ENCODE measurements around the gene PBX3. TPM values are rescaled to one million over a fixed set of nuclear protein-coding genes. Genes with fewer than 3 reads are reported as not detected.
A peak's percentile ranks its signal among the peaks of the same experiment; 100 is the strongest.

Gene PBX3
- total and polyA plus RNA-seq, 2 of the 13 experiments (the other 11 are each of a cell fraction or from before 2014, with no cell fraction given), result 6.0 to 11.2 TPM

- DNase-seq (ENCODE audit: low spot score) (no peak), FAIRE-seq (no peak), ATAC-seq (no peak)
- H3K4me1 ChIP-seq (ENCODE audit: insufficient read depth, low read length), result peaks cover 10% of the 10 kb centered on the region
- in situ Hi-C loops (cut with HindIII; ENCODE audit: extremely low pct_ligation_motif_present, low pct_unique_long_range_greater_than_20kb) (no loop called here), intact Hi-C loops (cut with micrococcal nuclease; ENCODE audit: unreplicated experiment) (loop anchor here (1.0 kb wide), 1 partner anchor 41 kb away; no protein-coding TSS in a partner anchor)
- no peak overlapping the region for H3K9ac ChIP-seq (ENCODE audit: insufficient read depth, low read depth, low read length)
- no peaks in the 10 kb centered on the region for H3K36me3 ChIP-seq (replicated peaks in 1 of 2; ENCODE audit: control insufficient read depth in 1 of 2, insufficient read depth in 2 of 2, low read length in 2 of 2)
- TF ChIP-seq BRD4 (CRISPR knock-in tag; IDR thresholded peaks at IDR 0.05) (no peak), HNRNPL (IDR thresholded peaks at IDR 0.05; ENCODE audit: low read depth, low read length) (no peak), TMF1 (CRISPR knock-in tag; IDR thresholded peaks at IDR 0.05; ENCODE audit: low read depth) (no peak), HNRNPH1 (optimal IDR thresholded peaks at IDR 0.05; ENCODE audit: low read depth, low read length) (no peak)
- BruUV-seq (replicated peaks), result no TSS peak
- no peak overlapping the region for H3K27ac ChIP-seq (ENCODE audit: extremely low read length, insufficient read depth, low read length)
- no peaks in the 10 kb centered on the region for H4K20me1 ChIP-seq (ENCODE audit: insufficient read depth, low read length)
- H3K4me3 ChIP-seq (replicated peaks in 1 of 3; ENCODE audit: insufficient read depth in 1 of 3, low read depth in 2 of 3, low read length in 3 of 3), result no peak overlapping the region
- H2AFZ ChIP-seq (ENCODE audit: low read length), result no peak overlapping the region
- ChIA-PET CTCF (ENCODE audit: low intra/inter-chr PET ratio, low total read pairs) (no interaction called here), POLR2A (no interaction called here)
- peaks cover 0 to 27% of the 10 kb centered on the region in 2 experiments; a peak in 3 of 5 replicates for H3K27me3 ChIP-seq (ENCODE audit: control insufficient read depth in 1 of 2, insufficient read depth in 2 of 2, low read length in 2 of 2)
- H3K9me3 ChIP-seq (ENCODE audit: low read length), result no peaks in the 10 kb centered on the region
- H3K4me2 ChIP-seq (ENCODE audit: low read depth, low read length), result no peak overlapping the region
- H3K79me2 ChIP-seq (ENCODE audit: insufficient read depth, low read length), result no peaks in the 10 kb centered on the region
- WGBS (ENCODE audit: low lambda C conversion rate), result 45% methylated on average over 7 of the region's 11 CpGs
These were observed 244.8 kb downstream of the PBX3 start for GRCh38 chr9:125991886-125992529.

- DNase-seq (ENCODE audit: low spot score) (no peak), FAIRE-seq (no peak), ATAC-seq (peak; percentile 33)
- Histone ChIP-seq H3K79me2 (ENCODE audit: insufficient read depth, low read length) (no peaks in the 10 kb centered on the region), H3K27ac (ENCODE audit: extremely low read length, insufficient read depth, low read length) (no peak overlapping the region), H3K9ac (ENCODE audit: insufficient read depth, low read depth, low read length) (no peak overlapping the region), H3K4me3 (replicated peaks in 1 of 3; ENCODE audit: insufficient read depth in 1 of 3, low read depth in 2 of 3, low read length in 3 of 3) (no peak overlapping the region), H3K4me2 (ENCODE audit: low read depth, low read length) (no peak overlapping the region), H4K20me1 (ENCODE audit: insufficient read depth, low read length) (no peaks in the 10 kb centered on the region), H3K9me3 (ENCODE audit: low read length) (no peaks in the 10 kb centered on the region), H3K4me1 (ENCODE audit: insufficient read depth, low read length) (peaks cover 10% of the 10 kb centered on the region), H3K36me3 (replicated peaks in 1 of 2; ENCODE audit: control insufficient read depth in 1 of 2, insufficient read depth in 2 of 2, low read length in 2 of 2) (no peaks in the 10 kb centered on the region), H3K27me3 (ENCODE audit: control insufficient read depth in 1 of 2, insufficient read depth in 2 of 2, low read length in 2 of 2) (peaks cover 0 to 32% of the 10 kb centered on the region in 2 experiments; a peak in 3 of 5 replicates), H2AFZ (ENCODE audit: low read length) (no peak overlapping the region)
- BruUV-seq (replicated peaks), result no TSS peak
- intact Hi-C loops (cut with micrococcal nuclease; ENCODE audit: unreplicated experiment), result no loop called here
- in situ Hi-C loops (cut with HindIII; ENCODE audit: extremely low pct_ligation_motif_present, low pct_unique_long_range_greater_than_20kb), result no loop called here
- TF ChIP-seq ZNF672 (CRISPR knock-in tag; IDR thresholded peaks at IDR 0.05) (no peak), USF2 (IDR thresholded peaks at IDR 0.05; ENCODE audit: low read depth, low read length) (peak; percentile 64), USF2 (CRISPR knock-in tag; IDR thresholded peaks at IDR 0.05; ENCODE audit: borderline replicate concordance) (no peak; the same call in 1 of the 2 replicates)
- WGBS (ENCODE audit: low lambda C conversion rate), result no CpG with 5 or more reads among the region's 8 CpGs
- ChIA-PET CTCF (ENCODE audit: low intra/inter-chr PET ratio, low total read pairs) (no interaction called here), POLR2A (no interaction called here)
These were observed 245.4 kb downstream of the PBX3 start for GRCh38 chr9:125992557-125992956.

Measured in HepG2 (cell line).